Esophagus (tissue), 2 donors: Measurements from ENCODE around the gene RHOF. TPM values are rescaled to one million over a fixed set of nuclear protein-coding genes. Genes with fewer than 3 reads are reported as not detected.

Experiments used
- H3K27ac ChIP-seq, 2 donors: one replicate each; pipeline ENCODE4 v1.5.1; 2013; ENCODE audit warnings: low read depth in 2 of 2, mild to moderate bottlenecking in 2 of 2, inconsistent platforms in 1 of 2, low read length in 1 of 2, moderate library complexity in 1 of 2
- H3K27me3 ChIP-seq, 2 donors: one replicate each; pipeline ENCODE4 v1.6.1; 2013; ENCODE audit warnings: low read length in 2 of 2, control low read depth in 1 of 2, mild to moderate bottlenecking in 1 of 2; ENCODE audit not compliant: insufficient read depth in 2 of 2, control insufficient read depth in 1 of 2
- H3K36me3 ChIP-seq, 2 donors: one replicate each; pipeline ENCODE4 v1.6.1; 2013; ENCODE audit warnings: low read length in 1 of 2; ENCODE audit not compliant: control insufficient read depth in 2 of 2, insufficient read depth in 2 of 2
- H3K4me1 ChIP-seq, 2 donors: one replicate each; pipeline ENCODE4 v1.6.1; 2013; ENCODE audit warnings: low read length in 1 of 2; ENCODE audit not compliant: control insufficient read depth in 2 of 2, insufficient read depth in 2 of 2
- H3K4me3 ChIP-seq, 2 donors: one replicate each; pipeline ENCODE4 v1.5.1; 2013; ENCODE audit warnings: low read length in 2 of 2, mild to moderate bottlenecking in 2 of 2, low read depth in 1 of 2, moderate library complexity in 1 of 2
- H3K9me3 ChIP-seq, 2 donors: one replicate each; pipeline ENCODE4 v1.6.1; 2013; ENCODE audit warnings: mild to moderate bottlenecking in 2 of 2, low read depth in 1 of 2, low read length in 1 of 2, moderate library complexity in 1 of 2; ENCODE audit not compliant: control insufficient read depth in 2 of 2, insufficient read depth in 1 of 2
- whole genome bisulfite sequencing, 2 donors: extraction: QIAGEN DNeasy Blood & Tissue Kit; methylation state at CpG; one replicate each; pipeline ENCODE4 v1.1.7; 2013; 5-methylcytosine and 5-hydroxymethylcytosine counted together
- polyA plus RNA-seq, 2 donors: library from polyadenylated mRNA; stranded (reverse); fragments of 200-250 nt; gene quantifications; one replicate each; pipeline ENCODE4 v1.2.3, GENCODE V29; 2013
- donor health status: healthy with polysubstance abuse.
- donor health status: Bipolar disorder and iron deficiency.

RHOF gene
- polyA plus RNA-seq = 1 to 10 TPM; 5.8 to 6.4 TPM

GRCh38 chr12:121793440-121793837 is at the start of gene RHOF:
RHOF (minus strand) TSS chr12:121793688; CDS start chr12:121793633, 55 bp downstream.
- no peaks in the 10 kb centered on the region for H3K9me3 ChIP-seq
- H3K4me1 ChIP-seq = peaks cover 2 to 34% of the 10 kb centered on the region in 2 donors
- no peaks in the 10 kb centered on the region for H3K27me3 ChIP-seq
- H3K36me3 ChIP-seq = peaks cover 0 to 10% of the 10 kb centered on the region in 2 donors
- peak within 1 kb of the TSS; percentile 84 to 86 for H3K27ac ChIP-seq
- peak within 1 kb of the TSS; percentile 48 to 49 for H3K4me3 ChIP-seq
- 1 to 2% methylated on average over 35 to 36 of the region's 36 CpGs for WGBS, 2 donors

- H3K27me3 ChIP-seq = no peaks in the 10 kb centered on the region
- H3K36me3 ChIP-seq = no peaks in the 10 kb centered on the region
- peak overlapping the region; percentile 61 to 70 for H3K4me3 ChIP-seq
- H3K27ac ChIP-seq = peak overlapping the region; percentile 30 to 79
- H3K9me3 ChIP-seq = no peaks in the 10 kb centered on the region
- H3K4me1 ChIP-seq = no peaks in the 10 kb centered on the region
- WGBS, 2 donors = 69 to 72% methylated on average over 24 of the region's 24 CpGs
Observed at GRCh38 chr12:121839993-121840761, 46.7 kb upstream of the RHOF start.

GRCh38 chr12:121839106-121839992 is 45.9 kb upstream of the RHOF start:
- no peaks in the 10 kb centered on the region for H3K4me1 ChIP-seq
- no peaks in the 10 kb centered on the region for H3K27me3 ChIP-seq
- WGBS, 2 donors = 12% methylated on average over 52 to 53 of the region's 53 CpGs
- H3K27ac ChIP-seq = peak overlapping the region; percentile 50 to 79
- no peaks in the 10 kb centered on the region for H3K36me3 ChIP-seq
- peak overlapping the region; percentile 61 to 70 for H3K4me3 ChIP-seq
- no peaks in the 10 kb centered on the region for H3K9me3 ChIP-seq

GRCh38 chr12:121838126-121838525 is 44.6 kb upstream of the RHOF start:
- Histone ChIP-seq H3K9me3 (no peaks in the 10 kb centered on the region), H3K4me1 (no peaks in the 10 kb centered on the region), H3K27ac (no peak overlapping the region), H3K36me3 (no peaks in the 10 kb centered on the region), H3K27me3 (no peaks in the 10 kb centered on the region), H3K4me3 (no peak overlapping the region)
- WGBS, 2 donors = 73 to 81% methylated on average over 5 of the region's 5 CpGs

- 75 to 77% methylated on average over 4 of the region's 4 CpGs for WGBS, 2 donors
- Histone ChIP-seq H3K4me3 (no peak overlapping the region), H3K27me3 (no peaks in the 10 kb centered on the region), H3K36me3 (no peaks in the 10 kb centered on the region), H3K27ac (no peak overlapping the region), H3K9me3 (no peaks in the 10 kb centered on the region), H3K4me1 (no peaks in the 10 kb centered on the region)
Observed at GRCh38 chr12:121837680-121838079, 44.2 kb upstream of the RHOF start.

GRCh38 chr12:121831571-121832245 is 38.2 kb upstream of the RHOF start:
- WGBS, 2 donors = 92 to 93% methylated on average over 19 of the region's 19 CpGs
- Histone ChIP-seq H3K27me3 (no peaks in the 10 kb centered on the region), H3K27ac (no peak overlapping the region), H3K4me3 (no peak overlapping the region), H3K36me3 (peaks cover 22 to 38% of the 10 kb centered on the region in 2 donors), H3K9me3 (no peaks in the 10 kb centered on the region), H3K4me1 (no peaks in the 10 kb centered on the region)

- Histone ChIP-seq H3K27ac (no peak overlapping the region), H3K4me1 (no peaks in the 10 kb centered on the region), H3K4me3 (no peak overlapping the region), H3K9me3 (no peaks in the 10 kb centered on the region), H3K36me3 (peaks cover 22 to 43% of the 10 kb centered on the region in 2 donors), H3K27me3 (no peaks in the 10 kb centered on the region)
- WGBS, 2 donors = 90% methylated on average over 29 of the region's 29 CpGs
Observed at GRCh38 chr12:121830588-121831265, 37.2 kb upstream of the RHOF start.

- Histone ChIP-seq H3K27ac (no peak overlapping the region), H3K4me1 (no peaks in the 10 kb centered on the region), H3K9me3 (no peaks in the 10 kb centered on the region), H3K27me3 (no peaks in the 10 kb centered on the region), H3K4me3 (no peak overlapping the region), H3K36me3 (peaks cover 22 to 45% of the 10 kb centered on the region in 2 donors)
- WGBS, 2 donors = 92 to 94% methylated on average over 23 of the region's 23 CpGs
Observed at GRCh38 chr12:121830134-121830533, 36.6 kb upstream of the RHOF start.
